Right lobe of liver (tissue), 4 donors: ENCODE data around the gene SNHG17.

Experiments
- CTCF ChIP-seq, 4 donors: fragments of 200-600 bp in 3 of 4; fragments of 450-650 bp in 1 of 4; IDR thresholded peaks; one replicate each; pipeline versions ENCODE4 v1.5.1 to v1.8.0; 2016 to 2022; ENCODE audit warnings: antibody characterized with exemption in 4 of 4, mild to moderate bottlenecking in 2 of 4
- POLR2A ChIP-seq: fragments of 450-650 bp; IDR thresholded peaks from one replicate; pipeline ENCODE4 v1.6.1; 2017; ENCODE audit warnings: antibody characterized with exemption, mild to moderate bottlenecking
- donor health status: DM: no; HTN: no; CAD: no.
- donor health status: DM: no; HTN: no; CAD: no.
- donor health status: DM: no; HTN: yes; CAD: no.

GRCh38 chr20:38387953-38388352, 47.2 kb downstream of the SNHG17 start:
- TF ChIP-seq CTCF (IDR thresholded peaks at IDR 0.05) (no peak), POLR2A (no peak)
